ENCODE results near the gene TRIO.

TRIO gene

GRCh38 chr5:14147210-14147609 is 4.1 kb downstream of the TRIO start:
- no peak for DNase-seq (ENCODE audit: low spot score)

- no peak for DNase-seq (ENCODE audit: low spot score)
Observed at GRCh38 chr5:14148483-14148882, 5.3 kb downstream of the TRIO start.

DNA sequence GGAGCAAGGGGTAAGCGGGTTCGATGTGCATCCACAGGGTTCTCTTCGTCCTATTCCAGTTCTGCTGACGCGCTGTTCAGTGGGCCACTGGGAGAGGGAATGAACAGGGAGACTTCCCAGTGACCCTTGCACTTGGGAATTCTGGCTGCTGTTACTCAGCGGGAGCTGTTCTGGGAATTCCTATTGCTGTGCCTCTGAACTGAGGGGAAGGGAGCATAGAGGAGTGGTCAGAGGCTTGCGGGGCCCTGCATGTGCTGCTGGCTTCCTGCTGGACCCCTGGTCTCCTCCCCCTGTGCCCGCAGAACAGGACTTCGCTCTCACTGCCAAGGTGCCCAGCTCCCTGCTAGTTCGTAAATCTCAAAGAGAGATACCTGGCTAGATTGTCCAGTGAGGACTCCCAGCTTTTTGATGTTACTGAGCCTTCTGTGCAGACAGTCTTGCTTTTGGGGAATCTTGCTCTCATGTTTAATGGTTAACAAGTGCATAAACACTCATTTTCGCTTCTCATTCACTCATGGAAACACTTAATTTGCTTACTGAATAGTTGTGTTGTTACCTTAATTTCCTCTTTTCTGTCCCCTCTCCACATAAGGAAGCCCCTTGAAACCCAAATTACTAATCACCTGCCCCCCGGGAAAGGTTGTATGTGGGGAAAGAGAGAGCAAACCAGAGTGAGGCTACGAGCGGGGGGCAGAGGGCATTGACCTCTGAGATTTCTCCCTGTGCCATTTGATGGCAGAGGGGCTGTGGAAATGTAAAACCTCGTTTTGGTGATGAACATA is 5.9 kb downstream of the TRIO start:
- DNase-seq (ENCODE audit: low spot score) = no peak

DNA sequence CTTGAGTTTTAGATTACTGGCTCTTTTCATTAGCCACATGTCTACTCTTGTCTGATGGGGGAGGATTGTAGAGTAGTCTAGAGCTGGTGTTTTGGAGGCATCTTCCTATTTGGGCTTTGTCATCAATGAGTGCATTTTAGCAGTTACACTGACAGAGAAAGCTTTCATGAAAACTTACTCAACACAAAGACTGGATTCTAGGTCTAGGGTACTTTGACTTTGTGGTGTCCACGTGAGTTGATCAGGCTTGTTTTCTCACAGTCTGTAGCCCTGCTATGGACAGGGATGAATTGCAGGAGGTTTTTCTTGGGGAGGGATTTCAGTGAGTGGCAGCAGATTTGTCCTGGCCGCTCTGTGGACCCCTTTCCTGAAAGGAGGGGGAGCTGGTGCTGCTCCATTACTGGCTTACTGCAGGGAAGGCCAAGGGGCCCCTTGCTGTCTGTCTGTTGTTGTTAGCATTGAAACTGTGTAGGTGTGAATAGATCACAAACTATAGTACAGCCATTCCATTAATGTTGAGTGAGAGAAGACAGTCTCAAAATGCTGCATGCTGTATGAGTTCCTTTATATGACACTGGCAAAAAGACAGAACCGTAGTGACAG is 6.6 kb downstream of the TRIO start:
- no peak for DNase-seq (ENCODE audit: low spot score)

DNA sequence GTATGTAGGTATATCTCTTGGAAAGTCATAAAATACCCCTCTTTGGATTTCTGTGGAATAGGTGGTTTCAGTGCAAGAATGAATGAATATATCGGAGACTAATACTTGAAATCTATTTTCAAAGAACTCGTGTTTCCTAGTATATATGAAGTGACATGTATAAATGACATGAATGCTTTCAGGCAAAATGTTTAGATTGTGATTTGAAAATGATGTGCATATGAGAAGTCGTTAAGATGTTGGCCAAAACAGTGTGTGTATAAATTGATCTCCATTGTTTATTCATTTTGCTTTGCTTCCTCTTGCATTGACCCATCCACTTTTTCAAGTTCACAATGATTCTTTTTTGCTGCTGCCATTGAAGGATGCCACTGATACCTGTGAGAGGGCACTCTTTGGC is 8.3 kb downstream of the TRIO start:
- no peak for DNase-seq (ENCODE audit: low spot score)

DNA sequence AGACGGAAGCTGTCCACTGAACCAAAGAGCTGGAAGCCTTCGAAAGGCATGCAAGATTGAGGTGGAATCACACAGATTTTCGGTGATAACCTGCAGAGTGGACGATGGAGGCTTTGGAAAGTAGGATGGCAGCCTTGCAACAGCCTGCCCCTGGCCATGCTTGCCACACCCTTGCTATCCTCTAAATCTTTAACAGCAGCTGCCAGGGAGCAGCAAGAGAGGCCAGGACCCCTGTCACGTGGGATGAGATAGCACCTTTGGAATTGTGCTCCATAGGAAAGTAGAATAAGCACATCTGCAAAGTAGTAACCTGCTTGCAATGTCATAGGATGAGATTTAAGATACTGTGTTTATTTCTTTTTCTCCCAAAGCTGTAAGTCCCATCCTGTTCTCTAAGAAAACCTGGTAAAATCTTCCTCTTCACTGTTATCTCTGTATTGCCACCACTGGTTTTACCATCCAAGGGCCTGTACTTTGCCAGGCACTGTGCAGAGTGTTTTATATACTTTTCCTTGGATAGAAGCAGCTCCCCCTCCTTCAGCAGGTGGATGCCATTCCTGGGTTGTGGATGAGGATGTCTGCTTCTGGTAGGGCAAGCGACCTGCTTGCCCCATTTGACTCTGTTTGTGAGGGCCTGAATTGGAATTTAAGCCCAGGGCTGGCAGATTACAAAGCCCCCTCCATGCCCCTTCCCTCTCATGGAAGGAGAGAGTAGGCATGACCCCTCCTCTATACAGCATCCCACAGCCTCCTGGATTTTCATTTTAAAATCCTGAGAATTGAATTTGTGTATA is 10.1 kb downstream of the TRIO start:
- no peak for DNase-seq (ENCODE audit: low spot score)

- no peak for DNase-seq (ENCODE audit: low spot score)
Observed at GRCh38 chr5:14153932-14154731, 11.0 kb downstream of the TRIO start.

GRCh38 chr5:14155075-14155474 is 11.9 kb downstream of the TRIO start:
- DNase-seq (ENCODE audit: low spot score) = no peak

GRCh38 chr5:14155739-14156138 is 12.6 kb downstream of the TRIO start:
- DNase-seq (ENCODE audit: low spot score) = no peak

DNA sequence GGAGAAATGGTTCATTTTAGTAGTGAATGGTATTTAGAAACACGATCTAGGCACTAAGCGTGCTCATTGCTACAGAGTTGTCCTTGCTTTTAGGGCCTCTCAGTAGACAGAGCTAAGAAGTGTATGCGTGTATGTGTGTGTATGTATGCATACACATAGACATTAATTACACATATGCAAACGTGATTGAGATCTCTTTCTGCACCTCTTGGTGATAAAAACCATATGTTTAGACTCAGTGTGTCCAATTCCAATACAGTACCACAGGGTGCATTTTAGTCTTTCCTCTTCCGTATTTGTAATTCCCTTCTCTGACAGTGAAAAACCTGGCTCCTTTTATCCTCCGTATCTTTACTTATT is 13.1 kb downstream of the TRIO start:
- no peak for DNase-seq (ENCODE audit: low spot score)

- DNase-seq (ENCODE audit: low spot score) = no peak
Observed at GRCh38 chr5:14156650-14157492, 13.7 kb downstream of the TRIO start.

DNA sequence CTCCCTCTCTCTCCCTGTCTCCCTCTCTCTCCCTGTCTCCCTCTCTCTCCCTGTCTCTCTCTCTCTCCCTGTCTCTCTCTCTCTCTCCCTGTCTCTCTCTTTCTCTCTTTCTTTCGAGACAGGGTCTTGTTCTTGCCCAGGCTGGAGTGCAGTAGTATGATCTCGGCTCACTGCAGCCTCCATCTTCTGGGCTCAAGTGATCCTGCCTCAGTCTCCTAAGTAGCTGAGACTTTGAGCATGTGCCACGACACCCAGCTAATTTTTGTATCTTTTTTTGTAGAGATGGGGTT is 14.3 kb downstream of the TRIO start:
- DNase-seq (ENCODE audit: low spot score) = no peak

- no peak for DNase-seq (ENCODE audit: low spot score)
Observed at GRCh38 chr5:14158890-14159666, 15.9 kb downstream of the TRIO start.

DNA sequence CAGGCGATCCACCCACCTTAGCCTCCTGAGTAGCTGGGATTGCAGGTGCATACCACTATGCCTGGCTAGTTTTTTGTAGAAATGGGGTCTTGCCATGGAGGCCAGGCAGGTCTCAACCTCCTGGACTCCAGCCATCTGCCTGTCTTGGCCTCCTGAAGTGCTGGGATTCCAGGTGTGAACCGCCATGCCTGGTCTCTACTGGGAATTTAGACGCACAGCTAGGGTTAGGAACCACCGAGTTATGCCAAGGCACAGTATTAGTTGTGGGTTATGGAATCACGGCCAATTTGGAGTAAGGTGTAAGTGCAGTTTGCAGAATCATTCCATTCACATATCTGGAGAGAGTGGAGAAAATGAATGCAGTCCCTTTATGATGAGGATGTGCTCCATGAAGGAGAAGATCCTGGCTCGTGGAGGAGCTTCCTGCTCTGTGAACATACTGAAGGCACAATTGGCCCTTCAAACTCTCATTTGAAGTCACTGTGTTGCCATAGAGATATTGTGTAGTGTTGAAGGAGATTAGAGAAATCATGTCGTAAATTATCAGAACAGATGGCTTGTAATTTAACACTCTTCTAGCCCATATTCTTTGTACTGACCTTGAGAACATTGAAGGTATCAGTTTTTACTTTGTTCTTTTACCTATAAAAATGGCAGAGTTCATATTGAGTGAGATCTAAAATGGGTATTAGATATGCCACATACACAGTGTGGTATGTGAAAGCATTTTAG is 18.8 kb downstream of the TRIO start:
- DNase-seq (ENCODE audit: low spot score) = no peak

DNA sequence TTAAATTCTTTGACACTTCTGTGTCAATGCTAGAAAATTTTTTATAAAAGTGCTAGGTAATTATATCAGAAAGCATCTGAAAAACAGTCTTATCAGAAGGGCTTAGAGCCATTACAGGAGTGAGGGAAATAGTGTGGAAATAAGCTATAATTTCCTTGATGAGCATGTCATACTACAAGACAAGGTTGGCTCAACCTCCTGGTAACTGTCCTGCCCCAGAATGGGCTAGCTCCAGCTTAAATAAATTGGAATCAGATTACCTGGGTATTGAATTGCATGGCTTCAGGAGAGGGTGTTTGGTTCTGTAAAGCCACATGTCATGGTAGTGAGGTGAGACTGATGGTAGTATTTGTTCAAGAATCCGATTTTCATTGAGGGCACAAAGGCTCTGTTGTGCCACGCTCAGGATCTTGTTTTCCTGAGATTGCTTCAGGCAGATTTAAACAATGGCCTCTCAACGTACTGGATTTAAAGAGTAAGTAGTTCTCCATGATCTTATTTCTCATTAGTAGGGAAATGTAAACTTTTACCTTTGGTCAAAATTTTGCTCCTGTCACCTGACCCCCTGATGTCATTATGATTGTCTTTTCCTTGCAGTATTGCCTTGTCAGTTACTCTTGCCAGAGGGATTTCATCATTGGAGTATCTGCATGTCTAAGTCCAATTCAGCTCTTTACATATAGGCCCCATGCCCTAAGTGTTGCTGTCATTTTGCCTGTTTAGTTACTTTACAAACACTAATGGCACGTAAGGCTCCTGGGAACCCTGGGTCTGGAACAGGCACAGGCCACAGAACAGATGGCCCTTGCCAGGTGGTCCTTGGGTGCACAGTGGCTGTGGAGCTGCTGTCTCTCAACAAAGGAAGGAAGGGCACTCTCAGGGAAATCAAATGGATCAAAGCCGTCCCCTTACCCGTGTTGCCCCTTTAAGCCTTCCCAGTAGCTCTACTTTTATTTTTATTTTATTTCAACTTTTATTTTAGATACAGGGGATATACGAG is 21.3 kb downstream of the TRIO start:
- DNase-seq (ENCODE audit: low spot score) = no peak

DNA sequence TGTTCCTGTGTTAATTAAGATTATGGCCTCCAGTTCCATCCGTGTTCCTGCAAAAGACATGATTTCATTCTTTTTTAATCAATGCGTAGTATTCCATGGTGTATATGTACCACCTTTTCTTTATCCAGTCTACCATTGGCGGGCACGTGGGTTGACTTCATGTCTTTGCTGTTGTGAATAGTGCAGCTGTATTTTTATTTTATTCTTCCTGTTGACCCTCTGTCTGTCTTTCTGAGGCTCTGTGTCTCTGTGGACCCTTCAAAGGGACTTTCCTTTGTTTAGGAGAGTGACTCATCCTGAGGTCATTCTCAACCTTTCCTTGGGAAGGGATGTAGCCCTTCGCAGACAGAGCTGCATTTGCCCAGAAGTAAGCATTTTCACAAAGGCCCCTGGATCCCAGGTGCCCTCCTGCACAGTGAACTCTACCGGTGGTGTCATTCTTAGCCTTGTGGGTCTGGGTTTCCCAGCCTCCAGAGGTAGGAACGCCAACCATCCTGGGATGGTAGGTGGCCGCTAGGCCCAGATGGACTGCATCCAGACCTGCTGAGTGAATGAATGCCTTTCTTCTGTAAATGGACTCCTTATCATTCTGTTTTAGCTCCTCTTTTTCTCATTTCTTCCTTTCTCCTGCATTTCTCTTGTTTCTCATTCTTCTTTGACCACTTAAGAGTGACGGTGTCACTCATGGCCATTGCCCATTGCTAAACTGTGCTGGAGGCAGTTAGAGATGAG is 22.4 kb downstream of the TRIO start:
- no peak for DNase-seq (ENCODE audit: low spot score)

GRCh38 chr5:14166437-14166836 is 23.3 kb downstream of the TRIO start:
- no peak for DNase-seq (ENCODE audit: low spot score)

GRCh38 chr5:14167211-14167845 is 24.2 kb downstream of the TRIO start:
- no peak for DNase-seq (ENCODE audit: low spot score)
